Endothelial cell of umbilical vein (primary cell): ENCODE results near the gene TRIM29. TPM values are rescaled to one million over a fixed set of nuclear protein-coding genes. Genes with fewer than 3 reads are reported as not detected.

Source experiments
- BruUV-seq: library from RNA; stranded (reverse); fragments of 400-500 nt; replicated peaks from 2 replicates; lab custom pipeline; 2021; lab: Mats Ljungman, UMichigan
- CTCF ChIA-PET: fragments of 300-600, 350-600 bp; sonication (Branson Sonifier 250); formaldehyde crosslinking; loops from one replicate; lab custom pipeline; 2021; ENCODE audit warnings: antibody characterized with exemption, inconsistent platforms; lab: Charles Lee
- POLR2A ChIA-PET: fragments of 300-600, 350-600 bp; sonication (Branson Sonifier 250); formaldehyde crosslinking; loops from one replicate; lab custom pipeline; 2021; ENCODE audit warnings: antibody characterized with exemption, inconsistent platforms; lab: Charles Lee
- DNase-seq: peaks from one replicate; pipeline ENCODE4 v3.0.0-alpha.2; 2011; ENCODE audit warnings: low read depth, low spot score
- FAIRE-seq: peaks from 2 replicates; lab custom pipeline; 2011; peaks lifted over from hg19 to GRCh38; lab: Jason Lieb, UNC
- H2AFZ ChIP-seq: 2 replicates; pipeline ENCODE4 v1.6.0; 2012; ENCODE audit warnings: low read depth, low read length, control low read depth, inconsistent platforms
- H3K27ac ChIP-seq: 2 replicates; pipeline ENCODE4 v1.5.1; 2011; ENCODE audit warnings: low read depth, mild to moderate bottlenecking, control low read depth, low read length, moderate library complexity; ENCODE audit not compliant: insufficient read depth
- H3K27me3 ChIP-seq, 2 experiments: 2 replicates each; pipeline versions ENCODE4 v1.6.0 to v1.6.1; 2011; ENCODE audit warnings: low read length in 2 of 2, mixed read lengths in 1 of 2; ENCODE audit not compliant: control insufficient read depth in 2 of 2, insufficient read depth in 2 of 2
- H3K36me3 ChIP-seq, 2 experiments: 2 replicates in 1 of 2; 3 replicates in 1 of 2; pipeline ENCODE4 v1.5.1; 2011; ENCODE audit warnings: low read length in 2 of 2, mild to moderate bottlenecking in 1 of 2, moderate library complexity in 1 of 2; ENCODE audit not compliant: control insufficient read depth in 2 of 2, insufficient read depth in 2 of 2; ENCODE audit errors: extremely low read depth in 1 of 2
- H3K4me1 ChIP-seq: 3 replicates; pipeline ENCODE4 v1.5.1; 2011; ENCODE audit warnings: mild to moderate bottlenecking, low read length; ENCODE audit not compliant: control insufficient read depth, insufficient read depth; ENCODE audit errors: extremely low read depth
- H3K4me2 ChIP-seq: 2 replicates; pipeline ENCODE4 v1.6.1; 2011; ENCODE audit warnings: low read length, control low read depth, mixed read lengths; ENCODE audit not compliant: insufficient read depth
- H3K4me3 ChIP-seq, 3 experiments: fragments of 200-600 bp in 1 of 3; sonication (generic), shearing (Covaris generic) in 1 of 3; replicated peaks in 1 of 3; 2 replicates each; pipeline ENCODE4 v1.5.1; 2011 to 2016; ENCODE audit warnings: control low read depth in 3 of 3, low read length in 3 of 3, mild to moderate bottlenecking in 2 of 3, inconsistent platforms in 1 of 3, low read depth in 1 of 3, moderate library complexity in 1 of 3; ENCODE audit not compliant: insufficient read depth in 1 of 3
- H3K79me2 ChIP-seq: 2 replicates; pipeline ENCODE4 v1.6.0; 2012; ENCODE audit warnings: low read length, inconsistent platforms; ENCODE audit not compliant: control insufficient read depth, insufficient read depth
- H3K9ac ChIP-seq: replicated peaks from 2 replicates; pipeline ENCODE3; 2011; ENCODE audit warnings: low read length, control low read depth; ENCODE audit not compliant: insufficient read depth; ENCODE audit errors: extremely low read depth
- H3K9me1 ChIP-seq: replicated peaks from 3 replicates; pipeline ENCODE4 v1.6.0; 2011; ENCODE audit warnings: mild to moderate bottlenecking, low read length; ENCODE audit not compliant: control insufficient read depth, insufficient read depth; ENCODE audit errors: extremely low read depth
- H3K9me3 ChIP-seq: replicated peaks from 2 replicates; pipeline ENCODE4 v1.5.1; 2012; ENCODE audit warnings: low read length, inconsistent platforms; ENCODE audit not compliant: control insufficient read depth, insufficient read depth
- H4K20me1 ChIP-seq: replicated peaks from 2 replicates; pipeline ENCODE3; 2011; ENCODE audit warnings: mild to moderate bottlenecking, low read length; ENCODE audit not compliant: control insufficient read depth, insufficient read depth; ENCODE audit errors: extremely low read depth
- CTCF ChIP-seq, 2 donors: IDR thresholded peaks; 1 replicate in 1 of 2; 2 replicates in 1 of 2; pipeline ENCODE4 v1.5.1; 2011; ENCODE audit warnings: low read length in 2 of 2, mild to moderate bottlenecking in 2 of 2, moderate library complexity in 2 of 2, control low read depth in 1 of 2, inconsistent platforms in 1 of 2, low read depth in 1 of 2; ENCODE audit not compliant: insufficient read depth in 1 of 2; ENCODE audit errors: extremely low read depth in 1 of 2
- EZH2 ChIP-seq: IDR thresholded peaks from 2 replicates; pipeline ENCODE4 v1.6.1; 2012; ENCODE audit warnings: borderline replicate concordance, low read depth, mild to moderate bottlenecking, moderate library complexity, low read length, inconsistent platforms; ENCODE audit not compliant: severe bottlenecking
- FOS ChIP-seq: IDR thresholded peaks from 2 replicates; pipeline ENCODE4 v1.6.1; 2011; ENCODE audit warnings: mild to moderate bottlenecking, low read length, moderate library complexity, borderline replicate concordance; ENCODE audit not compliant: insufficient read depth
- GATA2 ChIP-seq: IDR thresholded peaks from 2 replicates; pipeline ENCODE4 v1.7.0; 2011; ENCODE audit warnings: low read depth, mild to moderate bottlenecking, moderate library complexity, mixed read lengths, low read length; ENCODE audit not compliant: insufficient read length, insufficient read depth
- JUN ChIP-seq: IDR thresholded peaks from 2 replicates; pipeline ENCODE4 v1.6.1; 2011; ENCODE audit warnings: borderline replicate concordance, low read depth; ENCODE audit not compliant: insufficient read length, insufficient read depth
- MAX ChIP-seq: IDR thresholded peaks from 2 replicates; pipeline ENCODE4 v1.6.1; 2011; ENCODE audit not compliant: insufficient read depth, insufficient read length
- MYC ChIP-seq: IDR thresholded peaks from one replicate; pipeline ENCODE4 v1.6.1; 2011; ENCODE audit warnings: mild to moderate bottlenecking, low read depth, low read length
- POLR2A ChIP-seq: IDR thresholded peaks from 2 replicates; pipeline ENCODE4 v1.6.1; 2012; ENCODE audit warnings: low read depth, mild to moderate bottlenecking, control low read depth, low read length
- POLR2AphosphoS5 ChIP-seq: IDR thresholded peaks from 2 replicates; pipeline ENCODE4 v1.6.1; 2012; ENCODE audit warnings: low read depth, mild to moderate bottlenecking, control low read depth, low read length, moderate library complexity; ENCODE audit not compliant: insufficient read depth
- dilution Hi-C: fragments of 300-500 bp; cut with MboI; formaldehyde crosslinking; loops from one replicate; pipeline ENCODE4 v1.15.0; 2019; ENCODE audit warnings: low sequenced_read_pairs; ENCODE audit not compliant: extremely low pct_ligation_motif_present
- intact Hi-C: fragments of 100-400 bp; cut with micrococcal nuclease; formaldehyde crosslinking; loops from one replicate; pipeline ENCODE4 v1.10.0; 2022
- polyA plus RNA-seq, 4 experiments: library from polyadenylated mRNA; depleted of rRNA in 3 of 4; stranded (reverse) in 3 of 4; unstranded in 1 of 4; fragments of >200 nt; gene quantifications; 2 replicates each; pipeline versions ENCODE4 v1.2.1 to v1.2.3, GENCODE V29; 2011 to 2012; ENCODE audit warnings: missing spikeins in 1 of 4
- total RNA-seq: library from RNA; stranded (reverse); gene quantifications from 2 replicates; pipeline ENCODE4 v1.2.3, GENCODE V29; 2021

Gene TRIM29
- total and polyA plus RNA-seq, 2 donors (not counting 3 experiments of a cell fraction or from before 2014, with no cell fraction given): not detected

DNA sequence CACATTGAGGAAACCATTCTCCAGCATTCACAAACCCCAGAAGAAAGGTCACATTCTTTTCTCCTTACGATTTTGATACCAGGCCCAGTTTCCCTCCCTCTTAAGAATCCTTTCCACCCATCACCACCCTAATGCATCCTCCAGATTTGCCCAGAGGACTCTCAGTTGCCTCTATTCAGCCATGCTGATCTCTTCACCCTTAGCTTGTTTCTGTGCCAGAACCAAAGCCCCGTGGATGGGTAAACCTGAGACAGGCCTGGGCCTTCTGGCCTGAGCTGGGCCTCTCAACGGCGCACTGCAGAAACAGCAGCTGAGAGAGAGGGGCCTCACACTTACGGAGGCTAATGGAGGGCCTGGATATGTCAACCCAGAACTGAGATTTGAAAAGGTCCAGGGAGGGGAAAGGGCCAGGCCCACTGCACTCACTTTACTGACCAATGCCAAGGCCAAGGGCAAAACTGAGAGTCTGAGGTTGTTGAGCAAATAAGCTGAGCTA lies 40.7 kb upstream of the TRIM29 start:
- Histone ChIP-seq H3K9ac (no peak overlapping the region), H3K4me3 (no peak overlapping the region), H3K4me1 (no peaks in the 10 kb centered on the region), H3K27me3 (peaks cover 5 to 23% of the 10 kb centered on the region in 2 experiments), H3K36me3 (no peaks in the 10 kb centered on the region), H3K79me2 (no peaks in the 10 kb centered on the region), H4K20me1 (no peaks in the 10 kb centered on the region), H3K9me1 (no peaks in the 10 kb centered on the region), H3K27ac (no peak overlapping the region), H3K4me2 (no peak overlapping the region), H3K9me3 (no peaks in the 10 kb centered on the region), H2AFZ (no peak overlapping the region)
- BruUV-seq: no TSS peak
- no peak for FAIRE-seq
- intact Hi-C loops (no loop called here), dilution Hi-C loops (no loop called here)
- ChIA-PET CTCF (interaction anchor here (0.7 to 5.5 kb wide), 8 partner anchors 9 to 126 kb away, joined by 3 to 71 read pairs (median 5); no protein-coding TSS in a partner anchor), POLR2A (no interaction called here)
- no peak for TF ChIP-seq MYC
- no peak for TF ChIP-seq POLR2A
- TF ChIP-seq FOS: no peak
- DNase-seq: no peak

- H4K20me1 ChIP-seq: no peaks in the 10 kb centered on the region
- no peaks in the 10 kb centered on the region for H3K79me2 ChIP-seq
- no TSS peak for BruUV-seq
- ChIA-PET POLR2A (no interaction called here), CTCF (interaction anchor here (1.3 to 8.7 kb wide), 3 partner anchors 56 to 129 kb away, joined by 3 to 217 read pairs (median 17); no protein-coding TSS in a partner anchor)
- no peak overlapping the region for H3K27ac ChIP-seq
- H3K4me1 ChIP-seq: no peaks in the 10 kb centered on the region
- dilution Hi-C loops (no loop called here), intact Hi-C loops (no loop called here)
- H3K27me3 ChIP-seq: peaks cover 26 to 38% of the 10 kb centered on the region in 2 experiments
- no peak overlapping the region for H2AFZ ChIP-seq
- H3K4me2 ChIP-seq: no peak overlapping the region
- DNase-seq: no peak
- no peak for FAIRE-seq
- no peaks in the 10 kb centered on the region for H3K9me3 ChIP-seq
- no peak overlapping the region for H3K4me3 ChIP-seq
- no peaks in the 10 kb centered on the region for H3K9me1 ChIP-seq
- H3K36me3 ChIP-seq: no peaks in the 10 kb centered on the region
- no peak overlapping the region for H3K9ac ChIP-seq
- TF ChIP-seq EZH2 (no peak), JUN (no peak), GATA2 (no peak), MYC (no peak), MAX (no peak), FOS (no peak), POLR2A (no peak), CTCF (IDR thresholded peaks at IDR 0.05; ENCODE audit: extremely low read depth in 1 of 2, insufficient read depth in 1 of 2, low read depth in 1 of 2, low read length in 2 of 2) (no peak), POLR2AphosphoS5 (no peak)
Measured at GRCh38 chr11:120174866-120175265, 37.0 kb upstream of the TRIM29 start.
